SH-SY5Y (cell line): ENCODE measurements around the gene KCND2.

ENCODE experiments used
- GATA2 ChIP-seq: IDR thresholded peaks from 2 replicates; pipeline ENCODE4 v1.6.1; 2011; ENCODE audit warnings: mild to moderate bottlenecking, low read depth, low read length
- GATA3 ChIP-seq: IDR thresholded peaks from 2 replicates; pipeline ENCODE4 v1.6.1; 2011; ENCODE audit warnings: low read depth, mild to moderate bottlenecking, low read length, moderate library complexity

DNA sequence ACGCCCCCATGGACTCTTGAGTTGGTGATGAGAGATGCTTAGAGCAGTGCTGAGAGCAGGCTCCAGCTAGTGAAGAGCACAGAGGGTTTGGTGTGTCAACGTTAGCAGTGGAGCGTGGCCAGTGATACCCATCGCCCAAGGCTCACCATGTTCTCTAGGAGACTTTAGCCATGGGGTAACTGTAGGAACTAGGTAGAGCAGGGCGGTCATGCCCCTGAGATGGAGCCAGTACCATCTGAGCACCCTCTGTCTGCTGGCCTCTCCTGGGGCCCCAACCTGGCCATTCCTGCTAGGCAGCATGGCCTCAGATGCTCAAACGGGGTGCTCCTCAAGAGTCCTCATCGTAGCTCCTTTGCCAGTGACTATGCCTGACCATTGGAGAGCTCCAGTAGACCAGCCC, 179.7 kb downstream of the KCND2 start:
- TF ChIP-seq GATA3: no peak
- TF ChIP-seq GATA2: no peak
